ENCODE measurements around the gene IMP4.

IMP4 gene

DNA sequence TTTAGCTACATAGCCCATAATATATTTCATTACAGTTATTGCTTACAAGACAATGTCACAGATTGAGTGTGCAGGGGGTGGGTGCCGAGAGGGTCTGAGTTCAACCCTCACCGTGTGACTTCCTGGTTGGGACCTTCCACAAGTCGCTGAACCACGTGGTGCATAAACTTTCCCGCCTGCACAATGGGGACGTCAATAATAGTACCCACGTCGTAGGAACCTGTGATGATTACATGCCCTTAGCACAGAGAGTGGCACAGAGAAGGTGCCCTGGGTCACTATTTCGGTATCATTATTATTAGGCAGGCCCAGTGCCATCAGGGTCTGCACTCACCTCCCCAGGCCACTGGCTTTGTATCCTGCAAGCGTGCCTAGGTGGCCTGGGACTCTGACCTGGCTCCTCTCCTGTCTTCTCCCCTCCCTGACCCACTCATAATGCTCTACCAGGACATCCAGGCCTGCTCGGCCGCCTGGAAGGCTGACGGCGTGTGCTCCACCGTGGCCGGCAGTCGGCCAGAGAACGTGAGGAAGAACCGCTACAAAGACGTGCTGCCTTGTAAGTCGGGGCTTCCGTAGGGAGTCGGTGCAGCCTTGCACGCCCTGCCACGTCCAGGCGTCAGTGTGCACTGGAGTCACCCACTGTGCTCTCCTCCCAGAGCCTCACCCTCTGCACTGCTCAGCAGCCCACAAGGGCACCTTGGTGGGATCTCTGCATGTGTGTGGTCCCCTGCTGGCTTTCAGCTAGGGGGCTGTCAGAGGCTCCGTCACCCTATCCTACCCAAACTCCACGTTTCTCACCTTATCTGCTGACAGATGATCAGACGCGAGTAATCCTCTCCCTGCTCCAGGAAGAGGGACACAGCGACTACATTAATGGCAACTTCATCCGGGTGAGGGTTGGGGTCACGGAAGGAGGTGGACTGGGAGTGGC is 16.0 kb downstream of the IMP4 start:
- no peak for DNase-seq

DNA sequence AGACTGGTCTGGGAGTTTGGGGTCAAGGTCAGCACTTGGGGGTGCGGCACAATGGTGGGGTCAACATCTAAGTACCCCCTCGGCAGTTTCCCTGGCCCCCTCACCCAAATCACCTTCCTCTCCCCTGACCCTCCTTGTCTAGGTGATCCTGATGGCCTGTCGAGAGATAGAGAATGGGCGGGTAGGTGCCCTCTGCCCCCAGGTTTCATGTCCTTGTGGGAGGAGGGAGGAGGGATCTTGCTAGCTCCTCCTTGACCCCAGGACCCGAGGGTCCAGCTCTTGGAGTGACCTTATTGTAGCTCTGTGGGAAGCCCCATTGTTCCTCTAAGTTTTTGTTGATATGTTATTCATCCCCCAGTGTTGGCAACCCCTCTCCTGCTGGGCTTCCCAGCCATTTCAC is 16.8 kb downstream of the IMP4 start:
- no peak for DNase-seq

DNA sequence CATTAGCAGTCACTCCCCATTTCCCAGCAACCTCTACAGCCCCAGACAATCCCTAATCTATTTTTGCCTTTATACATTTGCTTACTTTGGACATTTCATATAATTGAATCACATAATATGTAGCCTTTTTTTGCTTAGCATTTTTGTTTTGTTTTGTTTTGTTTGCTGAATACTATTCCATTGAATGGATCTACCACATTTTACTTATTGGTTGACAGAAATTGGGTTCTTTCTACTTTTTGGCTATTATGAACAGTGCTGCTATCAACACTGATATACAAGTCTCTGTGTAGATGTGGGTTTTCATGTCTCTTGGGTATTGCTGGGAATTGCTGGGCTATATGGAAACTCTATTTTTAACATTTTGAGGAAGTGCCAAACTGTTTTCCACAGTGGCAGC is 20.8 kb downstream of the IMP4 start:
- DNase-seq = no peak

GRCh38 chr2:130365075-130365474 is 22.4 kb downstream of the IMP4 start:
- DNase-seq = no peak

- DNase-seq = no peak
Observed at GRCh38 chr2:130365963-130366362, 23.3 kb downstream of the IMP4 start.

- DNase-seq = no peak
Observed at GRCh38 chr2:130366720-130367119, 24.0 kb downstream of the IMP4 start.

- DNase-seq = no peak
Observed at GRCh38 chr2:130368786-130369185, 26.1 kb downstream of the IMP4 start.

DNA sequence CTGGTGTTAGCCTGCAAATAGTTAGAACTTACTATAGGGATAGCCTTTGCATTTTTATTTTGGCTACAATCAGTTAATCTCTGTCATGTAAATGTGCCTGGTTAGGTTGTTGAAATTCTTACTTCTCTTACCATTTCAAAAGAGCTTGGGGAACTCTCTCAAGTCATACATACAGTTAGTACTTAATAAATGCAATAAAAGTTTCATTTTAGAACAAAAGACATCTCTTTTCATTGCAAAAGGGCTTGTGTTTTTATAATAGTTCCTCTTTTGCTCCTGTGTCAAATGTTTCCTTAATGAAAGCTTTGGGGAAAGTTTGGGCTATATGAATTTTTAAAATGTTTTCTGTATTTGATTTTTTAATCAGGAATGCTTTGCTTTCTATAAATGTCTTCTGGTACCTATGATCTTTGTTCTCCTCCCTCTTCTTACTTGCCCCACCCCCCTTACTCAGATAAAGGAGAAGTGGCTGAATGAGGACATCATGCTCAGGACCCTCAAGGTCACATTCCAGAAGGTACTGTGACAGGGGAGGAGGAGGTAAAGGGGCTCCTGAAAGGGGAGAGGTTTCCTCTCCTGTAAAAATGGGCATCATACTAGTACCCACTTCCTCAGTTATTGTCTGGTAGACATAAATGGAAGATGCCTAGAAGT is 26.7 kb downstream of the IMP4 start:
- no peak for DNase-seq

DNA sequence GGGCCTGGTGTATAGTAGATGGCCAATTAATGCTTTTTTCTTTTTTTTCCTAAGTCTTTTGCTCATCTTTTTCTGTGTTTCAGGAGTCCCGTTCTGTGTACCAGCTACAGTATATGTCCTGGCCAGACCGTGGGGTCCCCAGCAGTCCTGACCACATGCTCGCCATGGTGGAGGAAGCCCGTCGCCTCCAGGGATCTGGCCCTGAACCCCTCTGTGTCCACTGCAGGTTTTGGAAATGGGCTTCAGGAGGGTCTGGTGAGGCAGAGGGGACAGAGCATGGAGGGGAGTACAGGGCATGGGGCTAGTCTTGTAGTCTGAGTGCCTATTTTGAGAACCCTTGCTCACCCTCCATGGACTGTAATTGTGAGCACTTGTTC is 27.3 kb downstream of the IMP4 start:
- DNase-seq = no peak

GRCh38 chr2:130370490-130370889 is 27.8 kb downstream of the IMP4 start:
- no peak for DNase-seq

GRCh38 chr2:130371723-130372054 is 29.0 kb downstream of the IMP4 start:
- DNase-seq = no peak

DNA sequence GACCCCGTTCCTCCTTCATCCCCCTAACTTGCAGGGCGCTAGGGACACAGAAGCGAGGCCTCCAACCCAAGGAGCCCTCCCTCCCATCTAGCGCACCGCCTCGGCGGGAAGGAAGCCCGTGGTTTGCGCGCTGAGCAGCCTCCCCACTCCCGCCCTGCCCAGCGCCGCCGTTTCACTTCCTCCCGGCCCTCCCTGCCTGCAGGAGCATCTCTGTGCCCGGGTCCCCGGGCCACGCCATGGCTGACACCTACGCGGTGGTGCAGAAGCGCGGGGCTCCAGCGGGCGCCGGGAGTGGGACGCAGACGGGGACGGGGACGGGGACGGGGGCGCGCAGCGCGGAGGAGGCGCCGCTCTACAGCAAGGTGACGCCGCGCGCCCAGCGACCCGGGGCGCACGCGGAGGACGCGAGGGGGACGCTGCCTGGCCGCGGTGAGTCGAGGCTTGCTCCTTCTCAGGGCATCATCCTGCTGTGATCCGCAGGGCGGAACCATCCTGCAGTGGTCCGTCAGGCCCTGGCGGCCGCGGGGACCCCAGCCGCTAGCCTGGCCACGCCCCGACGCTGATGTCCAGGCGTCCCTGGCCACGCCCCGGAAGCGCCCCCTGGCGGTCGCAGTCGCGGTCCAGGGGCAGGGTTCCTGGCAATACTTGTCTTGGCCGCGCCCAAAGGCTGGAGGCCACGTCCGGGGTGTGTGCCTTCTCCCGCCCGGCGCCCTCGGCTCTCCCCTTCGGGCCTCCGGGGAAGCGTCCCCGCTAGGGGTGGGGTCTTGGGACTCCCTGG is 29.5 kb downstream of the IMP4 start:
- DNase-seq = peak; percentile 82

GRCh38 chr2:130372833-130373807 is 30.4 kb downstream of the IMP4 start:
- DNase-seq = no peak

GRCh38 chr2:130373808-130374365 is 31.2 kb downstream of the IMP4 start:
- DNase-seq = no peak

DNA sequence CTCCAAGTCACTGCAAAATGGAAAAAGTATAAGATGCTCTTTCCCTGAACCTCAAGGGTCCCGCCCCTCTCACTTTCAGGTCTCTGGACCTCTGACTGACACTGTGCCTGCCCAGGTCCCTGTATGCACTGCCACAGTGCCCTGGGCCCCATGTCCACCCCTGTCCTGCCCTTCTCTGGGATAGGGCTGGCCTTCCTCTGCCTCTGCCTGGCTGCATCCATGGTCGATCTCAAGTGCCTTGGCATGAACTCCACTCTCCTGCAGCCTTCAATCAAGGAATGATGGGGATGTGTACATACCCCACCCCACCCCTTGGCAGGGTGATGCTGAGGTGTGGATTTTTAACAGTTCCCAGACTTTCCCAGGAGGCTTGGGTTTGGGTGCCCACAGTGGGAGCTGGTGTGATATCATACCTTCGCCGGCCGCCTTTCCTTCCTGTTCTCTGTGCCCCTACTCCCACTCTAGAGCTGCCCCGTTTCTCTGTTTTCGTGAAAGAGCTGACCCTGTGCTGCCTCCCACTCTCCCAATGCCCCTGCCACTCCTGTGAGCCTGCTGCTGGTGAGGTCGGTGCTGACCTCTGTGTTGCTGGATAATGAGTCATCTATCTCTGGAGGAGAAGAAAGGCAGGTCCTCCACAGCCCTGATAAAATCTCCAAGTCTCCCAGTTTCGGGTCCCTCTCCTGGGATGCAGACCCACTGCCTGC is 32.0 kb downstream of the IMP4 start:
- DNase-seq = no peak

GRCh38 chr2:130375291-130376266 is 32.9 kb downstream of the IMP4 start:
- no peak for DNase-seq

DNA sequence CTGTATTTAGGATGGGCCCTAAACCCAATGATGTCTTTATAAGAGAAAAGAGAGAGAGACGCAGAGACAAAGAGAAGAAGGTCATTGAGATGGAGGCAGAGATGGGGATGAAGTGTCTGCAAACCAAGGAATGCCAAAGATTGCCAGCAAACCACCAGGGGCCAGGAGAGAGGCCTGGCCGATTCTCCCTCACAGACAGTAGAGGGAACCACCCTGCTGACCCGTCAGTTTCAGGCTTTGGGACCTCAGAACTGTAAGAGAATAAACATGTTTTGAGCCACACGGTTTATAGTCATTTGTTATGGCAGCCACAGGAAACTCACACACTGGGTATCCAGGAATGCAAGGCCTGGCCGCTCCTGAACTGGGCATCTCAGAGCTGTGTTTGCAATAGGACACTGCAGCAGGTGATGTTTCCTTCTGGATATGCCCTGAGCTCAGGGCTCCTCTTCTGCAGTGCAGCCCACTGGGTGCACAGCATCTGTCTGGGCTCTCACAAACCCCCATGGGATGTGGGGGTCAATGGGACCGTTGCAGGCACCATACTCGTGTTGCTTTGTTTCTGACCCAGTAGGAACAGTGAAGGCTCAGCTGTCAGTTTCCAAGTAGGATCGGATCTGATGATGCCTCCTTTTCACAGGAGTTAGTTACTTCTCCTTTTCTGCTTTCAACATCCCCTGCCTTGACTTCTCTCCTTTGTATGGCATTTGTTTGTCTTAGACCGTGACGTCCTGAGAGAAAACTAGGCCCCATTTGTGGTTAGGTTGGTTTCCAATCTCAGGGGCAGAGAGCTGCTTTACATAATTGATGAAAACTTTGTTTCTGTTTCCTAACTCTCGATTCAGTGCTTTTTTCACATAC is 34.0 kb downstream of the IMP4 start:
- DNase-seq = no peak

DNA sequence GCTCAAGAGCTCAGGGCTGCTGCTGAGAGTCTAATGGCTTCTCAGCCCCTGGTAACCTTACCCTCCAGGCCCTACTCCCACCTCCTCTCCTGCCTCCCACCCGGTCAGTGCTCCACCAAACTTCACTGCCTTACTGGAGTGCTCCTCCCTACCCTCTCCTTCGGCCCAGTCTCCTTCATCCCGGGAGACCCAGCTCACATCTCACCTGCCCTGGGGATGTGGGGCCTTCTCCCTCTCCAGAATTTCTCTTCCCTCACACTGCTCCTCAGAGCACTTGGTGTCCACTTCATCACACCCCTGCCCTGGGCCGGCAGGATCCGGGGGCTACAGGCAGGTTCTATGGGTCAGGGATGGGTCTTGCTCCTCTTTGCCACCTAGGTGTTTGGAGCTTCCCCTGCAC is 34.8 kb downstream of the IMP4 start:
- DNase-seq = no peak

DNA sequence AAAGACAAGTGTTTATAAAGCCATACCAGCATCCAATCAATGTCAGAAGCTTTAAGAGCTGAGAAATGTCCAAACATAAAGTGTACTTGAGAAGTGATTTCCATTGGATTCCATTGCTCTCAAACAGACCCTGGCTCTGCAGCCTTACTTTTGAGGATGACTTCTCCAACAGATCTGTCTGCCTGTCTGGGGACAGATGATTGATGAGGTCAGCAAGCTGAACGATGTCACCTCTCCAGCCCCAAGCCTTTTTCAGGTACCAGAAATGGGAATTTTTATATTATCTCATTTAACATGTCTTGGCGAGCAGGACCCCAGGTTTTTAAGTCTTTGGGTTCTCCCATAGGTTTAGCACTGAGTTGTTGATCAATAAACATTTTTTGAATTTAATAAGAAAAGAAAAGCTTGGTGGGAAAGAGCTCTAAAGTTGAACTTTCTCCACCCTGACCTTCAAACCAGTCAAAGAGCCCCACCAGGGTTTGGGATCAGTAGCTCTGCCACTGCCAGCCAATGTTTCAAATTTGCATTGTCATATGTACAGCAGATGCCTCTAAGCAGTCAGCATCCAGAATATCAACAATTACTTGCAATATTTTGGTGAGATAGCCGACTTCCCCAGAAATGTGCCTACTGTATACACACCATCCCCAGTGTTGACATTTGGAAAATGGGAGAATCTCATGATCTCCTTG is 35.7 kb downstream of the IMP4 start:
- no peak for DNase-seq
